Activated effector memory CD4-positive, alpha-beta T cell treated with Interleukin-2 at 50 U/mL for 16 hours (primary cell): Measurements from ENCODE around the gene MIP.
"Not testable (repeated sequence)": the region's sequence is repeated elsewhere in the genome, so short reads cannot be mapped to it uniquely, and the experiment has no call there.

ENCODE experiments used
- DNase-seq: peaks from one replicate; pipeline ENCODE4 v3.0.0-alpha.2; 2020

Gene MIP

DNA sequence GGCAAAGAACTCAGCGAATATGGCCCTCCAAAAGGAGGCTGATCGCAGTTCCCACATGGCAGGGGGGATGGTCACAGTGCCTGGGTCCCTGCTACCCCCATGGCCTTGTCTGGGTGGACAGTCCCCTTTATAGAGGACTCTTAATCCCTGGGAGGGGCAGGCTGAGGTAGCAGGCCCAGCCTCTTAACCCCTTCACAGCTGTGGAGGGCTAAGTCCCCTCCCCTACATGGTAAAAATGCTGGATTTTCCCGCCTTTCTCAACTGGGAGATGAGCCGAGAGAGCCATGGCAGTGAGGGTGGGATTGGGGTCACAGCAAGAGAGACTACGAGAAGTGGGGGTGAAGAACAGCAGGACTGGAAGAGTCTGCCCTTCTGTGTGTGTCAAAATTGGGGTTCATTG is at the start of gene MIP:
Gene MIP, minus strand, starts transcription at position 101 of the 400 bp plus-strand sequence. Its CDS starts 44 bp downstream, at position 57.
- DNase-seq: no peak

DNA sequence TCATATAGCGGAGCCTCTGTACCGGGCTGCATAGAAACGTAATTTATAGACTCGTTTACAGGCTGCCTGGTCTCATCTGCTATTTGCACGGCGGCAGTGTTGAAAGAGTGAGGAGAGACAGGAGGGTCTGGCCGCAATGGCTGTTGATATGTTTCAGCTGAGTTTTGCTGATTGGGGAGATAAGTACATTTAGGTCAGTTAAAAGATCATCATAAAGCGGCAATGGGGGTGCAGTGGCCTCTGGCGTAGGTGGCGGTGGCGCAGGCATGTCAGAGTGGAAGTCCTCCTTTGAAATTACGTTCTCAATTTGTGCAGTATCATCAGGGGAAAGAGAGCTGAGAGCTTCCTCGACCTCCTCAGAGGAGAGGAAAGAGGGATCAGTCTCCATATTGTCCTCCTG is 45.4 kb upstream of the MIP start:
- not testable (repeated sequence) for DNase-seq

- DNase-seq: not testable (repeated sequence)
Measured at GRCh38 chr12:56499452-56499851, 45.0 kb upstream of the MIP start.

DNA sequence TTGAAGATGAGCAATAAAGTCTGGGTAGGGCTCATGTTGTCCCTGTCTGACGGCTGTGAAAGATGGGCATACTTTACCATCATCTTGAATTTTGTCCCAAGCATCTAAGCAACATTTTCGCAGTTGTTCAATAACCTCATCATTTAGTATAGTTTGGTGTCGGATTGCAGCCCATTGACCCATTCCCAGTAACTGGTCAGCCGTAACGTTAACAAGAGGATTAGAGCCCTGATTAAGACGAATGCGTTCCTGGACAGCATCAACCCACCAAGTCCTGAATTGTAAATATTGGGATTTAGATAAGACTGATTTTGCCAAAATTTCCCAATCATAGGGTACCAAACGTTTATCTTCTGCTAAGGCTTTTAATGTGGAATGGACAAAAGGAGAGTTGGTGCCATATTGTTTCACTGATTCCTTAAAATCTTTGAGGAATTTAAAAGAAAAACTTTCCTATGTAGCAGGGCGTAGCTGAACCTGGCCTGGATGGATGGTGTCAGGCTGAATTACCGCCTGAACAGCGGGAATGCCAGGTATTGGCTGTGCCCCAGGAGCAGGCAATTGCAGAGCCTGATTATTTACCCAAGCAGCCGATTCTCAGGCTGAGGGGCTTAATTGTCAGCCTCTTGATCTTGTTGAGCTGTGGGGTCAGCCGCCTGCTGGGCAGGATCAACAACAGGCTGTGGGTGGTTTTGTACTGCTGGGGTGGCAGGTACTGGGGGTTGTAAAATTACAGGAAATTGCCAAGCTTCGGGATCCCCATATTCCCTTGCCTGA is 43.9 kb upstream of the MIP start:
- not testable (repeated sequence) for DNase-seq

- DNase-seq: peak; percentile 32
Measured at GRCh38 chr12:56496704-56497103, 42.2 kb upstream of the MIP start.

GRCh38 chr12:56494481-56494880 is 40.0 kb upstream of the MIP start:
- not testable (repeated sequence) for DNase-seq

DNA sequence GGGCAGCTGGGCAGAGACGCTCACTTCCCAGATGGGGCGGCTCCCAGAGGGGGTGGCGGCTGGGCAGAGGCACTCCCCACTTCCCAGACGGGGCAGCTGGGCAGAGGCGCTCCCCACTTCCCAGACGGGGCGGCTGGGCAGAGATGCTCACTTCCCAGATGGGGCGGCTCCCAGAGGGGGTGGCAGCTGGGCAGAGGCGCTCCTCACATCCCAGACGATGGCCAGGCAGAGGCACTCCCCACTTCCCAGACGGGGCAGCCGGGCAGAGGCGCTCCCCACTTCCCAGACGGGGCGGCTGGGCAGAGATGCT is 39.6 kb upstream of the MIP start:
- DNase-seq: not testable (repeated sequence)

DNA sequence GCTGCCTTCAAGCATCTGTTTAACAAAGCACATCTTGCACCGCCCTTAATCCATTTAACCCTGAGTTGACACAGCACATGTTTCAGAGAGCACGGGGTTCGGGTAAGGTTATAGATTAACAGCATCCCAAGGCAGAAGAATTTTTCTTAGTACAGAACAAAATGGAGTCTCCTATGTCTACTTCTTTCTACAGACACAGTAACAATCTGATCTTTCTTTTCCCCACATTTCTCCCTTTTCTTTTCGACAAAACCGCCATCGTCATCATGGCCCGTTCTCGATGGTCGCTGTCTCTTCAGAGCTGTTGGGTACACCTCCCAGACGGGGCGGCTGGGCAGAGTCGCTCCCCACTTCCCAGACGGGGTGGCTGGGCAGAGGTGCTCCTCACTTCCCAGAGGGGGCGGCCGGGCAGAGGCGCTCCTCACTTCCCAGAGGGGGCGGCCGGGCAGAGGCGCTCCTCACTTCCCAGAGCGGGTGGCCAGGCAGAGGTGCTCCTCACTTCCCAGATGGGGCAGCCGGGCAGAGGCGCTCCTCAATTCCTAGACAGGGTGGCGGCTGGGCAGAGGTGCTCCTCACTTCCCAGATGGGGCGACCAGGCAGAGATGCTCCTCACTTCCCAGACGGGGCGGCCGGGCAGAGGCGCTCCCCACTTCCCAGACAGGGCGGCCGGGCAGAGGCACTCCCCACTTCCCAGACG is 39.1 kb upstream of the MIP start:
- not testable (repeated sequence) for DNase-seq

DNA sequence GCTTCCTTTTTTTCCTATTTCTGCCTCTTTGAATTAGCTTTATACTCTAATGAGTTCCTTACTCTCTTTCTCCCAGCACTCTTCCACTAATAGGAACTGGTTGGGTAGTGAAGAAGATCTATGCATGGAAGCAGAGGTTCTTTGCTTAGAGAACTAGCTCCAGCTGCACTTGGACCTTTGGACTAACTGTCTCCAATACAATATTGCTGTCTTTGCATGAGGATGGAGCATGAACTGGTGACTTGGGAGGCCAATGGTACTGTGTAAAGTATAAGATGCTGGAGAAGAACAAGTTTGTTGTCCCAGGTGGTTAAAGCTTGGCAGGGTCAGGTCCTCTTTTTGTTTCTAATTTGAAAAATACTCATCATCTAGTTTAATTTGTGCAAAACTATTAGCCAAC is 35.9 kb upstream of the MIP start:
- no peak for DNase-seq

GRCh38 chr12:56488041-56488955 is 33.8 kb upstream of the MIP start, which contains the start of gene GLS2:
Gene GLS2, minus strand, starts transcription at chr12:56488161. Its CDS starts 43 bp downstream, at chr12:56488118.
- DNase-seq: peak; percentile 68

- no peak for DNase-seq
Measured at GRCh38 chr12:56487448-56488040, 33.1 kb upstream of the MIP start.

DNA sequence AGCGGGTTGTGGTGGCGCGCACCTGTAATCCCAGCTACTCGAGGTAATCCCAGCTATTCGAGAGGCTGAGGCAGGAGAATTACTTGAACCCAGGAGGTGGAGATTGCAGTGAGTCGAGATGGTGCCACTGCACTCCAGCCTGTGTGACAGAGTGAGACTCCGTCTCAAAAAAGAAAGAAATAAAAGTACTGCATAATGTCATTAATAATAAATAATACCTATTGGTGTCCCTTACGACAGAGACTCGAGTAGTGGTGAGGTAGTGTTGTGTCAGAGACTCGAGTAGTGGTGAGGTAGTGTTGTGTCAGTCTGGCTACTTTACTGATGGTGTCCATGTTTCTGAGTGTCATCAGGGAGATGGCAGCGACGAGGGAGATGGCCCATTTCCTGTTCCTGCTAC is 32.2 kb upstream of the MIP start:
- DNase-seq: no peak

GRCh38 chr12:56484566-56484965 is 30.1 kb upstream of the MIP start:
- no peak for DNase-seq

- DNase-seq: no peak
Measured at GRCh38 chr12:56479625-56480024, 25.2 kb upstream of the MIP start.

GRCh38 chr12:56477521-56478225 is 23.2 kb upstream of the MIP start:
- no peak for DNase-seq

DNA sequence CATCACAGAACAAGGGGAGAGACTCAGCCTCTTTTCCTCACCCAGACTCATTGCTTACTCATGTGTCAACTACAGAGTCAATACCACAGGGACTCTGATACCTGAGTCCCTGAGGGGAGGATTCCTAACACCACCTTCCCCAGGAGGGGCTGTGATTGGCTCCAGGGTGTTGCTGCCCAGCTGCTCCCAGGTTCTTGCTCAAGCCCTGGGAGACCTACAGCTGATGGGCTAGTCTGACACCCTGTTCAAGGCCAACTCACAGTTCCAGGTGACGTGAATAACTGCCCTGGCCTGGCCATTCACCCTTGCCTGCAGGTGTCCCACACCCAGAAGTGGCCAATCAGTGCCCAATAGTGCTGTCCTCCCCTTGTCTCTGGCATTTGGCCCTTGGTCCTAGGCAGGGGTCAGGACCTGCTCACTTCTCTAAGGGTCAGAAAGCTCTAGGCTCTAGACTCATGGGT is 22.5 kb upstream of the MIP start:
- no peak for DNase-seq

- no peak for DNase-seq
Measured at GRCh38 chr12:56476143-56476542, 21.7 kb upstream of the MIP start.

DNA sequence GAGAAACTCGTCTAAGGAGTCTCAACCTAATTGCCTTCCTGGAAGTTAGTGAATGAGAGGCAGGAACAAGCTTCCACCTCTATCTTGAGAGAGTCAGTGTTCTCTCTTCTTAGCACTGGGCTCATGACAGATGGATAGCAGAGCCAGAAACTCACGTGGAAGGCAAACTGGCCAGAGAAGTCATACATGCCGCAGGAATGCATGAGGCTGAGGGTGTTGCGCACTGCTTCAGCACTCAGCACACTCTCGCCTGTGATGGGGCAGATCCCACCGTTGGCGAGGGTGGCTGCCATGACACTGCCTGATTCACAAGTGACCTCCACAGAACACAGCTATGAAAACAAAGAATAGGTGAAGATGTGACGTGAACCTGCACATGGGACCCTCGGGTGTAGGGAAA is 19.9 kb upstream of the MIP start:
- DNase-seq: no peak

DNA sequence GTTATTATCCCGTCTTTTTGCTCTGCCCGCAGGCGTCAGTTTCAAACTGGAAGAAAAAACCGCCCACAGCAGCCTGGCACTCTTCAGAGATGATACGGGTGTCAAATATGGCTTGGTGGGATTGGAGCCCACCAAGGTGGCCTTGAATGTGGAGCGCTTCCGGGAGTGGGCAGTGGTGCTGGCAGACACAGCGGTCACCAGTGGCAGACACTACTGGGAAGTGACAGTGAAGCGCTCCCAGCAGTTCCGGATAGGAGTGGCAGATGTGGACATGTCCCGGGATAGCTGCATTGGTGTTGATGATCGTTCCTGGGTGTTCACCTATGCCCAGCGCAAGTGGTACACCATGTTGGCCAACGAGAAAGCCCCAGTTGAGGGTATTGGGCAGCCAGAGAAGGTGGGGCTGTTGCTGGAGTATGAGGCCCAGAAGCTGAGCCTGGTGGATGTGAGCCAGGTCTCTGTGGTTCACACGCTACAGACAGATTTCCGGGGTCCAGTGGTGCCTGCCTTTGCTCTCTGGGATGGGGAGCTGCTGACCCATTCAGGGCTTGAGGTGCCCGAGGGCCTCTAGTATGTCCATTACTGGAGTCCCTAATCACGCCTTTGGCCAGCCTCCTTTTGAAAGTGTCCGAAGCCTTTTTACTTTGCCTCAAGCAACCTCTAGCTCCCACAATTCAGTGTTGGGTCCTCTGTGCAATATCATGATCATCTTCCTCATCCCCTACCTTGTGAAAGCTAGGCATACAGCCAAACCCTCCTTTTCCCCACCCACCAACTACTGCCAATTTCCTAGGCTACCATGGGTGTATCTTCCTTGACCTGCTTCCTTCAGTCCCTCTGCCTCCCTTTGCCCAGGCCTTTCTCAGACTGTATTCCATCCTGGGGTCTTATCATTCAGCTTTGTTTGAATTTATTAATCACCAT is 14.8 kb upstream of the MIP start:
- DNase-seq: no peak

GRCh38 chr12:56468216-56469006 is 14.0 kb upstream of the MIP start, which contains the start of gene SPRYD4:
Gene SPRYD4, plus strand, starts transcription at chr12:56468578. Its CDS starts 14 bp downstream, at chr12:56468592.
- DNase-seq: peak; percentile 91
